Dermis microvascular lymphatic vessel endothelial cell (primary cell): ENCODE data around the gene MAP3K6. TPM values are rescaled to one million over a fixed set of nuclear protein-coding genes. Genes with fewer than 3 reads are reported as not detected.
"Not testable (repeated sequence)": the region's sequence is repeated elsewhere in the genome, so short reads cannot be mapped to it uniquely, and the experiment has no call there.

Source experiments
- DNase-seq, 2 donors: peaks; one replicate each; pipeline versions ENCODE4 v3.0.0 to v3.0.0-alpha.2; 2010; ENCODE audit warnings: low read depth in 2 of 2
- total RNA-seq: library from RNA; depleted of rRNA; stranded (reverse); fragments of >200 nt; gene quantifications from 2 replicates; pipeline ENCODE4 v1.2.1, GENCODE V29; 2014

The MAP3K6 gene, protein sequence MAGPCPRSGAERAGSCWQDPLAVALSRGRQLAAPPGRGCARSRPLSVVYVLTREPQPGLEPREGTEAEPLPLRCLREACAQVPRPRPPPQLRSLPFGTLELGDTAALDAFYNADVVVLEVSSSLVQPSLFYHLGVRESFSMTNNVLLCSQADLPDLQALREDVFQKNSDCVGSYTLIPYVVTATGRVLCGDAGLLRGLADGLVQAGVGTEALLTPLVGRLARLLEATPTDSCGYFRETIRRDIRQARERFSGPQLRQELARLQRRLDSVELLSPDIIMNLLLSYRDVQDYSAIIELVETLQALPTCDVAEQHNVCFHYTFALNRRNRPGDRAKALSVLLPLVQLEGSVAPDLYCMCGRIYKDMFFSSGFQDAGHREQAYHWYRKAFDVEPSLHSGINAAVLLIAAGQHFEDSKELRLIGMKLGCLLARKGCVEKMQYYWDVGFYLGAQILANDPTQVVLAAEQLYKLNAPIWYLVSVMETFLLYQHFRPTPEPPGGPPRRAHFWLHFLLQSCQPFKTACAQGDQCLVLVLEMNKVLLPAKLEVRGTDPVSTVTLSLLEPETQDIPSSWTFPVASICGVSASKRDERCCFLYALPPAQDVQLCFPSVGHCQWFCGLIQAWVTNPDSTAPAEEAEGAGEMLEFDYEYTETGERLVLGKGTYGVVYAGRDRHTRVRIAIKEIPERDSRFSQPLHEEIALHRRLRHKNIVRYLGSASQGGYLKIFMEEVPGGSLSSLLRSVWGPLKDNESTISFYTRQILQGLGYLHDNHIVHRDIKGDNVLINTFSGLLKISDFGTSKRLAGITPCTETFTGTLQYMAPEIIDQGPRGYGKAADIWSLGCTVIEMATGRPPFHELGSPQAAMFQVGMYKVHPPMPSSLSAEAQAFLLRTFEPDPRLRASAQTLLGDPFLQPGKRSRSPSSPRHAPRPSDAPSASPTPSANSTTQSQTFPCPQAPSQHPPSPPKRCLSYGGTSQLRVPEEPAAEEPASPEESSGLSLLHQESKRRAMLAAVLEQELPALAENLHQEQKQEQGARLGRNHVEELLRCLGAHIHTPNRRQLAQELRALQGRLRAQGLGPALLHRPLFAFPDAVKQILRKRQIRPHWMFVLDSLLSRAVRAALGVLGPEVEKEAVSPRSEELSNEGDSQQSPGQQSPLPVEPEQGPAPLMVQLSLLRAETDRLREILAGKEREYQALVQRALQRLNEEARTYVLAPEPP (N-terminal part only)
- total RNA-seq = 3.3 and 4.0 TPM in 2 replicates

- peak; percentile 4 to 64 for DNase-seq
Observed at GRCh38 chr1:27366411-27367159, at the start of gene MAP3K6. Gene MAP3K6, minus strand, starts transcription at chr1:27366961. Its CDS starts 364 bp downstream, at chr1:27366597.

- DNase-seq = no peak
Observed at GRCh38 chr1:27414091-27414490, 47.3 kb upstream of the MAP3K6 start.

GRCh38 chr1:27413004-27413403 is 46.2 kb upstream of the MAP3K6 start:
- no peak for DNase-seq

GRCh38 chr1:27412502-27412901 is 45.7 kb upstream of the MAP3K6 start:
- DNase-seq = no peak

GRCh38 chr1:27410709-27411108 is 43.9 kb upstream of the MAP3K6 start:
- DNase-seq = no peak

DNA sequence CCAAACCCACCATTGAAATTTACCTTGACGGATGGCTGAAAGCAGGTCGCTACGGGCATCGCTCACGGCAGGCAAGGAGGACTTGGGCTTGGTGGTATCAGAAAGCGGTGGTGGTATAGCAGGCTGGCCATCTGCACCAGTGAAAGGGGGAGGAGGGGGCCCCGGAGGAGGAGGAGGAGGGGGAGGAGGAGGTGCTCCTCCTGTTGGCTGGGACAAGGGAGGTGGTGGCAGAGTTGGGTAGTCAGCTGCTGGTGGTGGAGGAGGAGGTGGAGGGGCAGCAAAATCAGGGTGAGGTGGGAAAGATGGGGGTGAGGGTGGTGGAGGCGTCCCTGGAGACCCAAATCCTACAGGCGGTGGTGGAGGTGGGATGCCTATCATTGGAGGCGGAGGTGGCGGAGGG is 42.9 kb upstream of the MAP3K6 start:
- DNase-seq = no peak

GRCh38 chr1:27408151-27408550 is 41.4 kb upstream of the MAP3K6 start:
- no peak for DNase-seq

DNA sequence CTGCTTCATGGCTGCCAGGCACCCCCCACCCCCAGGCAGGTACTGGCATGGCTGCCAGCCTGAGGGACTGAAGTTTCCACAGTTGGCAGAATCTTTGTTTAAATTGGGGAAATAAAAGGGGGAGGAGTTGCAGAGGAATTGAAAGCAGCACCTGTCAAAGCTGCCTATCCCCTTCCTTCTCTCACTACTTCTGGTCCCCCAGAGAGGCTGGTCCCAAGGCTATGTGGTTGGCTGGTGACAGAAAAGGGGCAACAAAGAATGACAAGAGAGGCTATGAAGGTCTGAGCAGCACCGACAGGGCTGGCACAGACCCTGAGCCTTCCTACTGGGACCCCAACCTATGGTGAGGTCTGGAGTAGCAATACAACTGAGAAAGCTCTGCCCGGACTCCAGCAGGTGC is 40.0 kb upstream of the MAP3K6 start:
- DNase-seq = not testable (repeated sequence)

DNA sequence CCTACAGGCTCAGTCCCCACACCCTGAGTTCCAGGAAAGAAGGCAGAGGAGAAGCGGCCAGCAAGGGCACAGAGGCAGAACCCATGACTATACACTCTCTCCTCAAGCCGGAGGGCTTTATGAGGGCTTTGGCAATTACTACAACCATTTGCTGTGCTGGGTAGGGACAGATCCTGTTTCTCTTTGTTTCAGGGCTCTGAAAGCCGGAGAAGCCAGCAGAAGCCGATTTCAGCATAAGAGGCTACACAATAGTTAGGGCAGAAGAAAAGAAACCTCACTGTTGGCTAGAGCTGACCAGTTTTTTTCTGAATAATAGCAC is 39.6 kb upstream of the MAP3K6 start:
- no peak for DNase-seq

- DNase-seq = not testable (repeated sequence)
Observed at GRCh38 chr1:27405598-27406361, 39.0 kb upstream of the MAP3K6 start.

DNA sequence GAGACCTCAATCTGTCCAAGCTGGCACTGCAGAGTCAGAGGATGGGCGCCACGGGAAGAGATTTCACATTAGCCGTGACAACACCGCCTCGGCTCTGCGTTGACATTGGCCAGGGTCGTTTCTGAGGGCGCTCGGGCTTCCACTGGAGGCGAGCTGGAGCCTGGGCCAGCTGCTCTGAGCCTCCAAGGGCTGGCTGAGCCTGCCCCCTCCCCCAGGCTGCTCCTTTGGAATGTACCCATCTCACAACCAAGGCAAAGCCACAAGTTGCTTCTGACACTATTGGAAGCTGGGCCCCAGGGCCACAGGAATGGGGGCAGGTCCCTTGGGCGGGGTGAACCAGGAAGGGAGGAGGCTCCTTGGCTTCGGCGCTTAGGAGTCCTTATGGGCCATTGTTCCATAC is 38.3 kb upstream of the MAP3K6 start:
- no peak for DNase-seq

DNA sequence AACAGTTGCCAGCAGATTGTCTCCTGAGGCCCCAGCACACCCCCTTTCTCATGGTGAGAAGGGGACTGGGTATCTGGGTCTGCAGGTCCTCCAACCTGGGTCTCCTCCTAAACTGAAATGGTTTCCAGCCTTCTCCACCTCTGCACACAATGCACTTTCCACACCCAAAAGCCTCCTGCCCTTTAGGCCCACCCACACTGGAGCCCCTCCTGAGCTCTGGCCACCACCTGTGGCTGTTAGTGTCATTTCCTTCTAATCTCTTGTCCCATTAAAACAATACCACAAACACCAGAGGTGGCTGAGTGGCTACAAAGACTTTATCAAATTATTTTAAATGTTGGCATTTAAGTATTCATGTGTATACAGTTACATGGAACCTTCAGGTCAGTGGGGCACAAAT is 37.2 kb upstream of the MAP3K6 start:
- DNase-seq = no peak

DNA sequence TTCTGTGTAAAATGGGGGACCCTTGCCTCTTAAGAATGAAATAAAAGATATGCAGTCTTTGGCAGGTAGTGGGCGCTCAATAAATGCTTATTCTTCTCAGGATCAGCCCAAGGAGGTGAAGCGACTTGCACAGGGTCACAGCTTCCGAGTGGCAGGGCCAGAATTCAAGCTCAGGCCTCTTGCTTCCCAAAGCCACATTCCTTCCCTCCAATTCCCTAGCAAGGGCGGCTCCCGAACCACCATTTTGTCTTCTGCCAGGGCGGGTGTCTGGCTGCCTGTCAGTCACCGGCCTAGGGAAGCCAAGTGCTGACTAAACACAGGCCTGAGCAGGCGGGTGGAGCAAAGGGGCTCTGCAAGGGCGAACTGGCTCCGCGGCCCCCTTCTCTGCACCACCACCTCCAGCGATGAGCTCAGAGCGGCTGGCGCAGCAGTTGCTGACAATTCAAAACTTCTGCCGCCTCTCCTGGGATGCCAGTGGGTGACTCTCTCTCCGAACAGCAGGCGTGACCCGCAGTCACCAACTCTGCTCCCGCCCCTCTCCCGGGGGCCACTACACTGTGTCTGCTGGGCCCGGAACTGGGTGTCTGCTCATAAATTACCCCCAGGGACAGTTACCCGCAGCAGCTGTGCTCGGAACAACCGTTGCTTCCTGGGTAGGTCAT is 36.4 kb upstream of the MAP3K6 start:
- peak in 1 of 2 donors; percentile 19 for DNase-seq

DNA sequence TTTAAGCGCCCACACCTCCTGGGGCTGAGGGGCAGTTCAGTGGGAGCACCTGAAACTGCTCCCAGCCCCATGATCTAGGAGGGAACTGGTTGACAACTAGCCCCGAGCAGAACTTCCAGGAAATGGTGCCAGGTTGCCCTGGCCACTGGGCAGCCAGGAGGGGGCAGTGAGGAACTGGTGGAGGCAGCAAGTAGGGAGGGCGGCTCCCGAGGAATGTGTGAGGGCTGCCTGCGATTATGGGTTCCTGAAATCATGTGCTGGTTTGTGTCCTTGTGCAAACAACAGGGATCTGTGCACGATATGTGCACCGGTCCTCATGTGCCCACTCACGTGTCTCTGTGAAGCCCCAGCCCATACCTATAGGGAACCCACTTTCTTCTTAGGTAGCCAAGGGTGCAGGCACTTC is 35.6 kb upstream of the MAP3K6 start:
- DNase-seq = peak; percentile 45 to 75

DNA sequence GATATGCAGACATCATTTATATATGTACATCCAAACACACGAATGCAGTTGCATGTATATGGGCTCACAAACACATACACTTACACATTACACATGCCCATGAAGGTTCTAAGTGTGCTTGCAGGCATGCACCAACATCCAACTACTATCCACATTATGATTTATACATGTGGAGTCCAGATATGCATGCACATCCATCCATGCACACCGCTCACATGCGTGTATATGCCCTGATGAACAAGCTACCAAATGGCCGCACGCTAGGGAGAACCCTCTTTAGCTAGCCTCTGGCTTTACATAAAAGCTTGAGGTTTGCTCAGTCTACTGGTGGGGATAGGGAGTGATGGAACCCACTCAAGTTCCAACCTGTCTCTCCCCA is 34.2 kb upstream of the MAP3K6 start:
- no peak for DNase-seq

- DNase-seq = no peak
Observed at GRCh38 chr1:27400082-27400962, 33.6 kb upstream of the MAP3K6 start.

- DNase-seq = no peak
Observed at GRCh38 chr1:27399251-27400025, 32.7 kb upstream of the MAP3K6 start.
